Measurements from ENCODE around the gene C1orf115.

DNA sequence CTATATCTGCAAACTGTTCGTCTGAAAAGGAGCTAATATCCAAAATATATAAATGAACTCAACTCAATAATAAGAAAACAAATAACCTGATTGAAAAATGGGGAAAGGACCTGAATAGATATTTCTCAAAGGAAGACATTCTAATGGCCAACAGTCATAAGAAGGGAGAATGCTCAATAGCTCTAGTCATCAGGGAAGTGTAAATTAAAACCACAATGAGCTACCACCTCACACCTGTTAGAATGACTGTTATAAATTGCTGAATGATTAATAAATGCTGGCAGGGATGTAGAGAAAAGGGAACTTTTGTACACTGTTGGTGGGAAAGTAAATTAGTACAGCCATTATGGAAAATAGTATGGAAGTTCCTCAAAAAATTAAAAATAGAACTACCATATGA is 21.2 kb upstream of the C1orf115 start:
- TF ChIP-seq ZNF561 (CRISPR knock-in tag; conservative IDR thresholded peaks at IDR 0.05) (no peak), MXI1 (IDR thresholded peaks at IDR 0.05; ENCODE audit: low read depth, low read length) (no peak), RFX5 (IDR thresholded peaks at IDR 0.05; ENCODE audit: low read depth, low read length) (no peak), BRD4 (IDR thresholded peaks at IDR 0.05) (no peak), KAT7 (CRISPR knock-in tag; IDR thresholded peaks at IDR 0.05; ENCODE audit: borderline replicate concordance) (no peak), PRMT5 (CRISPR knock-in tag; IDR thresholded peaks at IDR 0.05) (no peak), CBX8 (IDR thresholded peaks at IDR 0.05; ENCODE audit: borderline replicate concordance, extremely low read depth, low read depth, low read length, poor library complexity, severe bottlenecking) (no peak), HDAC3 (IDR thresholded peaks at IDR 0.05; ENCODE audit: borderline replicate concordance, partially characterized antibody) (no peak), POLR2A (conservative IDR thresholded peaks at IDR 0.05) (no peak)
- TF ChIP-seq, protein P1, sequence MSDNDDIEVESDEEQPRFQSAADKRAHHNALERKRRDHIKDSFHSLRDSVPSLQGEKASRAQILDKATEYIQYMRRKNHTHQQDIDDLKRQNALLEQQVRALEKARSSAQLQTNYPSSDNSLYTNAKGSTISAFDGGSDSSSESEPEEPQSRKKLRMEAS (CRISPR knock-in tag; IDR thresholded peaks at IDR 0.05): no peak
- TF ChIP-seq, protein P2, sequence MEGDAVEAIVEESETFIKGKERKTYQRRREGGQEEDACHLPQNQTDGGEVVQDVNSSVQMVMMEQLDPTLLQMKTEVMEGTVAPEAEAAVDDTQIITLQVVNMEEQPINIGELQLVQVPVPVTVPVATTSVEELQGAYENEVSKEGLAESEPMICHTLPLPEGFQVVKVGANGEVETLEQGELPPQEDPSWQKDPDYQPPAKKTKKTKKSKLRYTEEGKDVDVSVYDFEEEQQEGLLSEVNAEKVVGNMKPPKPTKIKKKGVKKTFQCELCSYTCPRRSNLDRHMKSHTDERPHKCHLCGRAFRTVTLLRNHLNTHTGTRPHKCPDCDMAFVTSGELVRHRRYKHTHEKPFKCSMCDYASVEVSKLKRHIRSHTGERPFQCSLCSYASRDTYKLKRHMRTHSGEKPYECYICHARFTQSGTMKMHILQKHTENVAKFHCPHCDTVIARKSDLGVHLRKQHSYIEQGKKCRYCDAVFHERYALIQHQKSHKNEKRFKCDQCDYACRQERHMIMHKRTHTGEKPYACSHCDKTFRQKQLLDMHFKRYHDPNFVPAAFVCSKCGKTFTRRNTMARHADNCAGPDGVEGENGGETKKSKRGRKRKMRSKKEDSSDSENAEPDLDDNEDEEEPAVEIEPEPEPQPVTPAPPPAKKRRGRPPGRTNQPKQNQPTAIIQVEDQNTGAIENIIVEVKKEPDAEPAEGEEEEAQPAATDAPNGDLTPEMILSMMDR (IDR thresholded peaks at IDR 0.05 in 2 of 3, conservative IDR thresholded peaks at IDR 0.05 in 1 of 3; ENCODE audit: insufficient read depth in 2 of 3, low read depth in 1 of 3, low read length in 3 of 3): no peak
- TF ChIP-seq, protein P3, sequence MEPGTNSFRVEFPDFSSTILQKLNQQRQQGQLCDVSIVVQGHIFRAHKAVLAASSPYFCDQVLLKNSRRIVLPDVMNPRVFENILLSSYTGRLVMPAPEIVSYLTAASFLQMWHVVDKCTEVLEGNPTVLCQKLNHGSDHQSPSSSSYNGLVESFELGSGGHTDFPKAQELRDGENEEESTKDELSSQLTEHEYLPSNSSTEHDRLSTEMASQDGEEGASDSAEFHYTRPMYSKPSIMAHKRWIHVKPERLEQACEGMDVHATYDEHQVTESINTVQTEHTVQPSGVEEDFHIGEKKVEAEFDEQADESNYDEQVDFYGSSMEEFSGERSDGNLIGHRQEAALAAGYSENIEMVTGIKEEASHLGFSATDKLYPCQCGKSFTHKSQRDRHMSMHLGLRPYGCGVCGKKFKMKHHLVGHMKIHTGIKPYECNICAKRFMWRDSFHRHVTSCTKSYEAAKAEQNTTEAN (CRISPR knock-in tag; IDR thresholded peaks at IDR 0.05): no peak
